ENCODE results near the gene YY1AP1.

- TF ChIP-seq CTCF (IDR thresholded peaks at IDR 0.05): no peak
- TF ChIP-seq POLR2A (IDR thresholded peaks at IDR 0.05): no peak
These were observed 66.4 kb downstream of the YY1AP1 start for GRCh38 chr1:155622191-155622590.

Measured in right lobe of liver (tissue), 4 donors.